PC-9 (cell line): Measurements from ENCODE around the gene ITGB8.

Source experiments
- CTCF ChIP-seq: fragments of 200-600 bp; sonication (generic); conservative IDR thresholded peaks from 2 replicates; pipeline ENCODE4 v1.6.1; 2017; ENCODE audit warnings: mixed run types, antibody characterized with exemption, mild to moderate bottlenecking, moderate library complexity
- EZH2 ChIP-seq: fragments of 200-600 bp; sonication (generic); IDR thresholded peaks from 2 replicates; pipeline ENCODE4 v1.8.0; 2017; ENCODE audit warnings: antibody characterized with exemption, low read depth

GRCh38 chr7:20394284-20394683 lies 63.6 kb downstream of the ITGB8 start:
- TF ChIP-seq CTCF (no peak), EZH2 (no peak)
